ENCODE data around the gene USP22.

USP22 gene

GRCh38 chr17:20954794-20955193 lies 88.0 kb downstream of the USP22 start:
- DNase-seq (ENCODE audit: low read depth in 2 of 2) = no peak

- no peak for DNase-seq (ENCODE audit: low read depth in 2 of 2)
Measured at GRCh38 chr17:20952183-20952582, 90.6 kb downstream of the USP22 start.
